GM21390 (cell line): Measurements from ENCODE around the gene TCIRG1.

Experiments used
- ATAC-seq: cut with Tn5 transposase; IDR thresholded peaks from one replicate; pipeline ENCODE4 v1.9.1; 2021; ENCODE audit not compliant: unreplicated experiment

The TCIRG1 gene

DNA sequence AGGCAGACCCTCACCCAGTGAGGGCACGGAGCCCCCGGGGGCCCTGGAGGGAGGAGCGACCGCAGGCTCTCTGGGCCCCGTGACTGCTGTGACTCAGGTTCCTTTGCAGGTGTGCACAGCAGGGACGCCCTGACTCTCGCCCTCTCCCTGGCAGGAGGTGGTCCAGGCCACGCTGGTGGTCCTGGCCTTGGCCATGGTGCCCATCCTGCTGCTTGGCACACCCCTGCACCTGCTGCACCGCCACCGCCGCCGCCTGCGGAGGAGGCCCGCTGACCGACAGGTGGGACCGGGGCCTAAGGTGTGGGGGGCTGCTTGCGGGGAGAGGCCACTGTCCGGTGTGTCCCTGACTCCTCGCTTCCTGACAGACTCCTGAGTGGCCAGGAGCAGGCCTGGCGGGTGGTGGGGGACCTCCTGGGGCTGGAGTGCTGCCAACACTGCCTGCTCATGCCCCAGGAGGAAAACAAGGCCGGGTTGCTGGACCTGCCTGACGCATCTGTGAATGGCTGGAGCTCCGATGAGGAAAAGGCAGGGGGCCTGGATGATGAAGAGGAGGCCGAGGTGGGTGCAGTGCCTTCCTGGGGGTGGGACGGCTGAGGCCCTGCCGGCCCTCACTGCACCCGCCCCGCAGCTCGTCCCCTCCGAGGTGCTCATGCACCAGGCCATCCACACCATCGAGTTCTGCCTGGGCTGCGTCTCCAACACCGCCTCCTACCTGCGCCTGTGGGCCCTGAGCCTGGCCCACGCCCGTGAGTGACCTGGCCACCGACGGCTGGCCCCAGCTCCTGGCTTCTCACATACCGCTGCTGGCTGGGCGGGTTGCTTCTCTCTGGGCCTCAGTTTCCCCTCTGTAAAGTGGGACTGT, 10.9 kb downstream of the TCIRG1 start:
- no peak for ATAC-seq

DNA sequence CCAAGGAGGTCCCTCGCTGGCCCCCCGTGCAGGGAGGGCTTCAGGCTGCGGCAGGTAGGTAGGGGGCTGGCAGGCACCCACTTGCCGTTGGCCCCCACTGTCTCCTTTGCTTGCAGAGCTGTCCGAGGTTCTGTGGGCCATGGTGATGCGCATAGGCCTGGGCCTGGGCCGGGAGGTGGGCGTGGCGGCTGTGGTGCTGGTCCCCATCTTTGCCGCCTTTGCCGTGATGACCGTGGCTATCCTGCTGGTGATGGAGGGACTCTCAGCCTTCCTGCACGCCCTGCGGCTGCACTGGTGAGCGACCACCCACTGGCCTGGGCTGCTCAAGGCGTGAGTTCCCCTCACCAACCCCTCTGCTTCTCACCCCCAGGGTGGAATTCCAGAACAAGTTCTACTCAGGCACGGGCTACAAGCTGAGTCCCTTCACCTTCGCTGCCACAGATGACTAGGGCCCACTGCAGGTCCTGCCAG, 11.6 kb downstream of the TCIRG1 start:
- ATAC-seq: no peak

DNA sequence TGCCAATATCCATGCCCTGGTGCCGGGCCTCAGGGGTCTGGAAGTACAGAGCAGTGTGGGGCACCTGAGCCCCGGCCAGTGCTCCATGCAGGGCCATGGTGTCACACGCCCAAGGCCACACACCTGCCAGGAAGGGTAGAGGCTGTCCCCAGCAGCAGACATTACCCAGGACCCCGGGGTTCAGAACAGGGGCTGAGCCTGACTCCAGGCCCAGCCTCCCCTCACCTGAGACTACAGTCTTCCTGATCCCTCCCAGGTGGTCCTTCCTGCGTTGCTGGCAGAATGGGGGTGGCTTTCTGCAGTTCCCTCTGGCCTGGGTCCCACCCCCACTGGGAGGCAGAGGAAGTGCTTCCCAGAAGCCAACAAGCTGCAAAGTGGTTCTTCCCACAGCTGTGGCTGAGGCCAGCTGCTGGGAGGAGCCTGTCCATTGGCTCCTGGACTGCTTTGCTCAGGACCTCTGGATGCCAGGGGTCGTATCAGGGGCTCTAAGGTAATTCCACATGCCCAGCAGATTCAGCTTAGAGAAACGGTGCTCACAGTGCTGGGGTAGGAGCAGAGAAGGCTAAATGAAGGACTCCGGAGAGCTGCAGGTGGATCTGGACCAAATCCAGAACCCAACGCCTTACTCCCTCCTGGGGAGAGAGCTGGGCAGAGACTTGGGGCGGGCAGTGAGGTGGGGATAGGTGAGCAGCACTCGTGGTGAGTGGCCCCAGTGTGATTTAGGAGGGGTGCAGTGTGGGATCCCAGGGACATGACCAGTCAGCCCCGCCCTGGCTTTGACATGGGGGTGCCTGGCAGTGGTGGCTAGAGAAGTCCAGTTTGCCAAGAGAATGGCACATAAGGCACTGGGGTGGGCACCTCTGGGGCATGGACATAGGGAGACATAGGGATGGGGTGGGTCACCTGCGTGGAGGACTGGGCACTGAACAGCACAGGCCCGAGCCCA, 12.6 kb downstream of the TCIRG1 start:
- no peak for ATAC-seq

DNA sequence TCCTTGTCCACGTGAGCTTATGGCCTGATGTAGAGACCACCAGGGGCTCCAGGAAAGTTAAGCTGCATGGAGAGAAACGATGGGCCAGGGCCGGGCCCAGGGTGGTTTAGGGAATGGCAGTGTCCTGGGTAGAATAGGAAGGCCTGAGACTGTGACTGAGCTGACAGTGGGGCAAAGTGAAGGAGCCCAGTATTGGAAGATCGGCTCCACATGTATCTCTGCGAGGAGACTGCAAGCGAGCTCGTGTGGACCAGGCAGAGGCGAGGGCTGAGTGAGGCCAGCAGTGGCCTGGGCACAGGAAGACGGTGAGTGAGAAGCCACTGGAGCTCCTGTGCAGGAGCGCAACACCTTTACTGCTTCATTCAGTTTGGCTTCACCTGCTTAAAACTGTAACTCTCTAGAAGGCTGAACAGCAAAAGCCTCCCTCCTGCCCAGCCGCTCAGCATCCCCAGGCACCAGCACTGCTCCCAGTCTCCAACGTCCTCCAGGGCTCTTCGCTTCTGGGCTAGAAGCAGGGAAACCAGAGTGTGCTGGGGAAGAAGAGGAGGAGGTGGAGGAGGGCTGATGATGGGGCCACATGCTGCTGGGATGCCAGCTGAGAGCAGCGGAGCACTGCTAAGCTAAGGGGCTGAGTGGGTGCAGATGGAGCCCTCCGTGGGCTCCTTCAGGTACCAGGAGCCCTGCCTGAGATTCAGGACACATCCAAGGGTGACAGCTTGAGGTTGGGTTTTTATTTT, 13.5 kb downstream of the TCIRG1 start:
- no peak for ATAC-seq

DNA sequence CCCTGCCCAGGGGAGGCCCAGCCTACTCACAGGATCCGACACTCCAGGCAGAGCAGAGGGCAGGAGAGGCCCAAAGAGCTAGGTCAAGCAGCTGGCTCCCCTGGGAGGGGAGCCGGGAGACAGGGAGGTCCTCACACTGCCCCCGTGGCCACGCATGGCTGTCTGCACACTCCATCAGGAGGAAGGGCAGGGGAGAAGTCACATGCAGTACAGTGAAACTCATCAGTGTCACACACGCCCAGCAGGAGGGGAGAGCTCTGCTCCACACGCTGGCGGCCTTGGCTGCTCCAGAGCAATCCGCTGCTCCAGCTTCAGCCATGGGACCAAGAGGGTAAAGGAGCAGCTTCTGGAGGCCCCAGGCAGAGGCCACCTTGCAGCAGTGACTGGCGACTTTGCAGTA, 14.3 kb downstream of the TCIRG1 start:
- ATAC-seq: no peak

DNA sequence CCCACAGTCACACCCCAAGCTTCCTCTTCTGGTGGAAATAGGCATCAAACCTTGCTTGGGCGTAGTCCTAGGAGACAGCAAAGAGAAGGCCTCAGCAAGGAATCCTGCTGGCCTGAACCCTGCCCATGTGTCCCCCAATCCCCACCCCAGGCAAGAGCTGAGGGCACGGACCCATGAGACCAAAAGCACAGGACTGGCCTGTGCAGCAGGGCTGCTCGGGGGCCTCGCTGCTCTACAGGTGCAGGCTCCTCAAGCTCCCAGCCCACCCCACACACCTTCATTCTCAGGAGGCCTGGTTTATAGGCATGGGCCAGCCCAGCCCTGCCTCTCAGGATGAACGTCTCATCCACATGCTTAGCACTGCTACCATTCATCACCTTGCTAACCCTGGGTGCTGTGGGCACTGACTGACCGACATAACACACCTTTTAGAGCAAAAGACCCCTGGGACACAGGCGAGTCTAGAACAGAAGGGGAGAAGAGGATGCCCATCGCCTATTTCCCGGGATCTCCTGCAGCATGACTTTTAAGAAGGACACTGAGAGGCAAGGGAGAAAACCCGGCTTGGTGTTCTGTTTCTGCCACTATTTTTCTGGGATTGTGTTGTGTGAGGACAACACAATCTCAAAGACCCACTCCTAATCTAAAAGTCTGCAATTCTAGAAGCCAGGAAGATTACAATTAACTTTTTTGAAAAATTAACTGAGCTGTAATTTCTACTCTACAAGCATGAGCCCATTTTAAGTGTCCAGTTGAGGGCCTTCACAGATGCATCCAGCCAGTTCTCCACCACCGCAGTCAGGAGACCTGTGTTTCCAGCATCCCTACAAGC, 15.4 kb downstream of the TCIRG1 start:
- ATAC-seq: no peak

DNA sequence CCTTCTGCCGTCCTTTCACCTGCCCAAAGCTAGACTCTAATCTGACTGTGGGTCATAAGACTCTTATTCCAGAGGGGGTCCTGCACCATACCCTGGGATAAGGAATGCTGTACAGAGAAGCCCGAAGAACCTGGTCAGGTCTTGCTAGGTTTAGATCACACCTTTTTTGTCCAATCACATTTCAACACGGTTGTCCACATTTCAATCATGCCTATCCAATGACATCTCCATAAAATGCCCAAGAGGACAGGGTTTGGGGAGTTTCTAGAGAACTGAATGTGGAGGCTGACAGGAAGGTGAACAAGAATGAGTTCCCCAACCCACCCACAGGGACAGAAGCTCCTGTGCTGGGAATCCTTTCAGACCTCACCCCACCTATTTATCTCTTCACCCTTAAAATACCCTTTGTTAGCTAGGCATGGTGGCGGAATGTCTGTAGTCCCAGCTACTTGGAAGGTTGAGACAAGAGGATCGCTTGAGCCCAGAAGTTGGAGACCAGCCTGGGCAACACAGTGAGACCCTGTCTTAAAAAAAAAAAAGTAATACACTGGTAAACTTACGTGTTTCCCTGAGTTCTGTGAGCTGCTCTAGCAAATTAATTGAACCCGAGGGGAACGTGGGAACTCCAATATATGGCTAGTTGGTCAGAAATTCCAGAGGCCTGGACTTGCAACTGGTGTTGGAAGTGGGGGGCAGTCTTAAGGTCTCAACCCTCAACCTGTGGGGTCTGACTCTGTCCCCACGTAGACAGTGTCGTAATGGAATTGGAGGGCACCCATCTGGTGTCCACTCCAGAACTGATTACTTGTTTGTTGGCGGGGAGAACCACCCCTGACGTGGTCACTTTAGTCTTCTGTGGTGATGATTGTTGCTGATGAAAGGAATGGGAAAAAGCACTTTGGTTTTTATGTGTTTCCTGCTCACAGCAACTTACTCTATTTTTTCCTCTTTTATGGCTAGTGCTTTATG, 17.8 kb downstream of the TCIRG1 start:
- no peak for ATAC-seq

DNA sequence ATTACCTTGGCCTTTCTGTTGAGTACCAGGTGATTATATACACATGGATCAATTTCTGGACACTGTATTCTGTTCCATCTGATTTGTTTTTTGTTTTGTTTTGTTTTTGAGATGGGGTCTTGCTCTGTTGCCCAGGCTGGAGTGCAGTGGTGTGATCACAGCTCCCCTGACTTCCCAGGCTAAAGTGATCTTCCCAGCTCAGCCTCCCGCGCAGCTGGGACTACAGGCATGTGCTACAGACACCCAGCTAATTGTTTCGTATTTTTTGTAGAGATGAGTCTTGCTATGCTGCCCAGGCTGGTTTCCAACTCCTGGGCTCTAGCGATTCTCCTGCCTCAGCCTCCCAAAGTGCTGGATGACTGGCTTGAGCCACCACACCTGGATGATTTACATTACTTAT, 19.0 kb downstream of the TCIRG1 start:
- ATAC-seq: no peak

DNA sequence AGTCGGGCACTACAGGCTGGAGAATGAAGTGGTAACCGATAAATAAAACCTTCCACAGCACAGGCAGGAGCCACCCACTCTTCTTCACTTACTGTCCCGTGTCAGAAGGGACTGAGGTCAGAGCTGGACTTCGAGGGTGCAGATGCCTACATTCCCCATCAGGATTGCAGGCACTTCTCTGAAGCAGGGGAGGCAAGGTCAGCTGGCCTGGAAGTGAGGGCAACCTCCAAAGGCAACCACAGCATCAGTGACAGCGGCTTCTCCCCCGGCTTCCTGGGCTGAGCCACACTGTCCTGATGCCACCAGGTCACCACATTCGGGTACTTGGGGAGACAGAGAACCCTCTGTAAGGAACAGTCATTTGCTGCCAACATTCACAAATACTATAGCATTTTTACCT, 22.7 kb downstream of the TCIRG1 start:
- no peak for ATAC-seq

DNA sequence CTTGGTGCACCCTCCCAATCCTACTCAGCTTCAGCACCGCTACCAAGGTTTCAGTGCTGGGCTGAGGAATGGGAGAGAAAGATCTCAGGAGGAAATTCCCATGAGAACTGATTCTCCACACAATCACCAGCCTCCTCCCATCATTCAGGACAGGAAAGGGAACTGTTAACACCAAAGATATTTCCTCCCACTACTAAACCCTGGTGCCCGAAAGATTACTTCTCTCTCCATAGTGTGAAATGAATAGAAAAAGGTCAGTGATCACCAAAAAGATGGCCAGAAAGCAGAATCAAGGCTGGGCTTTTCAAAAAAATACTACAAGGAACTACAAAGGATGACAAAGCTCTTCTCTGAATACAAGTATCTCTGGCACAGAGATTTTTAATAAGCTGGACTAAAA, 26.1 kb downstream of the TCIRG1 start:
- ATAC-seq: no peak

DNA sequence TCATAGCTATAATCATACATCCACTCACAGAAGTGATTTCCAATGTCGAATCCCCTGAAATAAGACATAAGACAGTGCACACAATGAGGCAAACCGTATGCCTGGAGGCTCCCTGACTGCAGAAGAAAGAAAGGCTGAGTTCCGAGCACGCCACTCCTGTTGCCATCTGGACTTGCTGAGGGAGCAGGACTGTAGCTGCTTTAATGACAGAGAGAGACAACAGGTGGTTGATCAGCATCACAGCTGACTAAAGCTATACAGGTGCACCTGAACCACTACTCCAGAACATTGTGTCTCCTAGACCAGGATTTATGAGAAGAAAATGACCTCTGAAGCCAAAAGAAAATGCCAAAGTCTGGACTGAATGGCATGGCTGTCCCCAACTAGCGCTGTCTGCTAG, 27.0 kb downstream of the TCIRG1 start:
- ATAC-seq: no peak

DNA sequence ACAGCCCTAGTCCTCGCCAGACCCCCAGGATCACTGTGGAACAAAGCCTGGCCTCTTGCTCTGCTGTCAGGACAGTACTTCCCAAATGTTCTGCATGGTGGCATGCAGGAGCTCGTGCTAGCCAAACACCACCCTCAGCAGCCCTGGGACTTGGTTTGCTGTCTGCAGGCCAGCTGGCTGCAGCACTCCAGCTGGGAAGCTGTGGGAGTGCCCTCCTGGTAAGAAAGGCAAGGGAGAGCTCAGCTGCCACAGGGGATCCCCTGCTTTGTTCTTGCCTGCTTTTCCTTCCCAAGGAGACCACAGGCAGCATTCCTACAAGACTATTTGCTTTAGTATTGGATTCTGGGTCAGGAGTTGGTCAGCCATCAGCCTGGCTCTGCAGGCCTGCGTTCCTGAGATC, 27.9 kb downstream of the TCIRG1 start:
- ATAC-seq: no peak

DNA sequence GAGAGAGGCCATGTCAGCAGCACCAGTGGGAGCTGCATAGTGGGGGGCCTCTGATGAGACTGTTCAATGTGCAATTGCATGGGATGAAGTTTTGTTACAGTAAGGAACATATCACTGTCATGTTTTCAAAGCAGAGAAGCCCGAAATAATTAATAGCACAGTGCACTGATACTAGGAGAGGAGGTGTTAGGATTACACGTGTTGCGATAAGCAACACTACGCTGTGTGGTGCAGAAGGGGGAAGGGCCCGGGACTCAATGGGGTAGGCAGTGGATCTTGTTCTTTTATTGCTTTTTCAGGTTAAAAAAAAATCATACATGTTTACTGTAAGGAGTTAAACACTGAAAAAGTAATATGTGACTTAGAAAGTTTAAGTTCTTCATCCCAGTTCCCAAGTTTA, 29.2 kb downstream of the TCIRG1 start:
- ATAC-seq: no peak

DNA sequence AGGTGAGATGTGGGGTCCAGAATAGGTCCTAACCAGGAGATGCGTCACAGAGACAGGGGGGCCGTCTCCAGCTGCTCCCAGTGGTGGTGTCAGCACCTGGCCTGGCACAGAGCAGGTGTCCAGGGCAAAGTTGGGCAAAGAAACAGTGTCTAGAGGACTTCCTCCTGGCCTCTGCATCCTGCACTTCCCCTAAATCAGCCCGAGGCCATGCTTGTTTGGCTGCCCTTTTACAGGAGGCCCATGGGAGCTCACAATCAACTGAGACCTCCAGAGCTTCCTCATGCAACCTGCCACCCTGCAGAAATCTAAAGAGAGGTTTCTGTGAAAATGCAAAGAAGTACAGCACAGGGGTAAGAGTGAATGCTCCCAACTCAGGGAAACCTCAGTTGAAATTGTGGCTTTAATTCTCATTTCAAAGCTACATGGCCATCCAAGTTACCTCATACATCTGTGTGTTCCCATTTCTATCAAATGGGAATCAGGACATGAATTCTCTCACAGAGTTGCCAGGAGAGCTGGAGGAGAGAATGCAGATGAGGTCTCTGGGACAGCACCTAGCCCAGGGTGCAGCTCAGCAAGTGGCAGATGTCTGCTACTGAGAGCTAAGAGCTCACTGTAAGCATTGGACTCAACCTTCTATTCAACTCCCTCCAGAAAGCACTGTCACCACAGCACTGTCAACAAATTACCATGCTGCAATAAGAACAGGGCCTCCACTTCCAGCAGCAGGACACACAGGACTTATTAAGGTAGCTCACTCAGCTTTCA, 32.6 kb downstream of the TCIRG1 start:
- ATAC-seq: no peak

DNA sequence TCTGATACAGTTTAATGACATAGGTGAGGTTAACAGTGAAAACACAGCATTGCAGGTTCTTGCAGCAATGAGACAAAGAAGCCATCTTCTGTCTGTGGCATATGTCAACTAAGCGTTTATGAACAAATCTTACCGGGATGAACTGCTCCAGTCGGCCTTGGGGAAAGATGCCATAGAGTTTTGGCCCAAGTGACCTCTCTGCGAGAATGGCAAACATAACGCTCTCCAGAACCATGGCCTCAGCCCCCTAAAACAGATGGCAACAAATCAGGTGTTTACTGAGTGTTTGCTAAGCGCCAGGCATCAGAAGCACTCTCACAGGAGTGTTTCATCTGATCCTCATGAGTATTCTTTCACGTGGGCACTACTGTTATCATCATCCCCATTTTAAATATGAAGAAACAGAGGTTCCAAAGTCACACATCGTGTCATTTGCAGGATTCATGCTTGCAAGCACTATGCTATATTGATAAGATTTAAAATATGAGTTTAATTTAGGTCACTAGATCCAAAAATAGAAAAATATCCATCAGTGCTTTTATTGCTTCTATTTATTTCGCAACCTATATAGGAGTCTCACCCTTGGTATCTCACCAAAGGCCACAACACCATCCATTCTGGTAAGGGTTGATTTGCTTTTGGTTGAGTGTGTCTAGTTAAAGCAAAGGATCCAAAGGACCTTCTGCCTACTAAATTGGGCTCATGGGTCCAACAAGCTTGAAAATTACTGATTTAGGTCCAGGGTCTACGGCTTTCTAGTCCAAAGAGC, 35.9 kb downstream of the TCIRG1 start:
- ATAC-seq: no peak

DNA sequence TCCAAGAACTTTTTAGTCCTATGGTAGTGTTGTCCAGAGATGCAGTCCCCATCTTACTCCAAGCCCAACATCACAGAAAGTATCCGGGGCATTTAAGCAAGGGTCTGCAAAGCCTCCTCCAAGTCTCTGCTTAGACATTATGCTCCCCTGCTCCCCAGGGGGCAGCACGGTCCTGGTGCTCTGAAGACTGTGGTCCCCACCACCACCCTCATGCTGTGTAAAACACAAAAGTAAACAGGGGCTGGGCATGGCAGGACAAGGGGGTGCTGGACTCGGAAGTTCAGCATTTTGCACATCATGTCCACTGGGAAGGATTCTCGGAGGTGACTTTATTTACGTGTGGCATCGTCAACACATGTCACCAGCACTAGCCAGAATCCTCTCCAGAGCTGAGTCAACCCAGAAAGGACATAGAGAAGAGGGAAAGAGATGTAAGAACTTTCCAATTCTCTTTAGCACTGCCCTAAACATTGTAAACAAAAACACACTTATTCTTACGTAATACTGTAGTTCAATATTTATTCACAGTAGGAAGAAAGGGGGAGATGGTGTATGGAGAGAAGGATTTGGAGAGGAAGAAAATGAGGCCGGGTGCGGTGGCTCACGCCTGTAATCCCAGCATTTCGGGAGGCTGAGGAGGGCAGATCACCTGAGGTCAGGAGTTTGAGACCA, 37.7 kb downstream of the TCIRG1 start:
- no peak for ATAC-seq
